NK-92 (cell line): ENCODE measurements around the gene QKI.
"Not testable (repeated sequence)": the region's sequence is repeated elsewhere in the genome, so short reads cannot be mapped to it uniquely, and the experiment has no call there.

Source experiments
- DNase-seq: peaks from one replicate; lab custom pipeline; 2025; ENCODE audit not compliant: unreplicated experiment; lab: John Stamatoyannopoulos, UW

The QKI gene

GRCh38 chr6:163414117-163414945 is at the start of gene QKI:
TSS of gene QKI (plus strand) at chr6:163414718. CDS start at chr6:163415194, 476 bp downstream.
- no peak for DNase-seq

DNA sequence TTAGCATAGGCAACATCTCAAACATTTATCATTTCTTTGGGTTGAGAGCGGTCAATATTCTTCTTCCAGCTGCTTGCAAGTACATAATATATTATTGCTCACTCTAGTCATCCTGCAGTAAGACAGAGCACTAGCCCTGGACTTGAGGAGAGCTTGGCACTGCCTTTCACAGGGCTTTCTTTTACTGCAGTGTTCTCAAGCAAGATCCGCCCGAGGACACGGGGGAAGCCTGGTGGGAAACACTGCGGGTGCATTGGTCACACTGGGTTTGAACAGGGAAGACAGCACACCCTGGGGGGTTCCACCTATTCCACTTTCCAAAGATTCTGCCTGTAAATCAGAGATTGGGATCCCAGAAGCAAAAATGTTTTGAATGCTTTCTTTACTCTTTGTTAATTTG is 48.2 kb upstream of the QKI start:
- no peak for DNase-seq

DNA sequence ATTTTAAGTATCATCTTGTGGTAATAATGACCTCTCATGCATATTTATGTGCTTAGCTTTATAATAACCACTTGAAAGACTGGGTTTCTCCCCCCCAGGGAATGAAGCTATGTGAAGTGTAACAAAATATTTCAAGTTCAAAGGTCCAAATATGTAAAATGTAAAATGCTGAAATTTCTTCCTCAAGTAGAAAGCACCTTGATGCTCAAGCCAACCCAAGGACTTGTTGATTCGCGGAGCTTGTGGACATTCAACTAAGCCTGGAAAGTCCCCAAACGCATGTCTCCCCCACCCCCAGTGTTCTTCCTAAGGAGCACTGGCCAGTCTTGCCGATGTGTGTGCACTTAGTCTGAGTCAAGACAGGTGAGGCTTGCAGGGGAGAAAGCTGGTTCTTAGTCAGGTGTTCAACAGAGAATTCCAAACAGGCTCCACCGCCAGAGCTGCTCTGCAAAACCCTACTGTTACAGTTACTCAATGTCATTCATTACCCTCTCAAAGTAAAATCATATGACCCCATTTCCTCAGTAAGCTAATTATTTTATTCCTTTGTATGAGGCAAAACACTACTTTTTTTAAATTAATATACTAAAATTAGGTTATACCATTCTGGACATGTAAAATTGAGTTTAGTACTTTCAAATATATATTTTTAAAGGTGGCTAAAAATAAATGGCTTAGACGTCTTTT is 46.9 kb upstream of the QKI start:
- no peak for DNase-seq

DNA sequence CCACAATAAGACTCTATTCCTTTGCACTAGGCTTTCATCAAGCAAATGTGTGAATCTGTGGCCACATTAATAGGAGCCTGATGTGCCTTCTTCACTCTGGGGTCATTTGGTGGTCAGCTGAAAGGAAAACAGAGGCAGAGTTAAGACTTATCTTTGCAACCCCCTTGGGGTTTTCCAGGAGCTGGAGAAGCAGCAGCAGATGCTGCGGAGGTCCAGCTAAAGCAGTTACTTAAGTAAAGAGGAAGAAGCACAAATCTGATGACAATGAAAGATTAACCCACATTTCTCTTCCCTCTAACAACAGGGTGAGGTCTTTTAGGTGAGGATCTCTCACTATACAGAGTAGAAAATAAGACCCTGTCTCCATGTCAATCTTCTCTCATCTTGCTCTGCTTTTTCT is 45.4 kb upstream of the QKI start:
- DNase-seq, result no peak

DNA sequence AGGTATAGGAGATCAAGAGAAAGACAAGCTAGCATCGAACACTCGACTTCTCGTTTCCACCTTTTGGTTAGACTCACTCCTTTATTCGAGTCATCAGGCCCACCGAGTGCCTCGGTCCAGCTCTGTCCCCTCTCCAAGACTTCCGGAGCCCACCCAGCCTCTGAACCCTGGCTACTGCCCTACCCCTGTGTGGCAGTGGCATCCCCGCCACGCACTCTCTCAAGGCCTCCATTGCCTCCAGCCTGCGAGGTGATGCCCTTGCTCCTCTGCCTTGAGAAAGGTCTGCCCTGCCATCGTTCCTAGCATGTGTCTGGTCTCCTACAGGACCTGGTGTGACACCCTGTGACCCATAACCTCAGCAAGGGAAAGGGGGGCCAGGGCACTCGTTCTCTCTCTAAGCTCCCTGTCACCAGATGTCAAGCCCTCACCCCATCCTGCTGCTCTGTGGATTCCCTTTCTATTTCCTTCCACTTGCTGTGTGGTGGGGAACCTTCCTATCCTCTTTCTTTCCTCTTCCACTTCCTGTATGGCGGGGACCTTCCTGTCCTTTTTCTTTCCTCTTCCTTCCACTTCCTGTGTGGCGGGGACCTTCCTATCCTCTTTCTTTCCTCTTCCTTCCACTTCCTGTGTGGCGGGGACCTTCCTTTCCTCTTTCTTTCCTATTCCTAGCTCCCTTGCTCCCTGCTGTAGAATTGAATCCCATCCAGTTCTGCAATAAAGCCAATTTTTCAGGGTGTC is 44.7 kb upstream of the QKI start:
- DNase-seq, result no peak

DNA sequence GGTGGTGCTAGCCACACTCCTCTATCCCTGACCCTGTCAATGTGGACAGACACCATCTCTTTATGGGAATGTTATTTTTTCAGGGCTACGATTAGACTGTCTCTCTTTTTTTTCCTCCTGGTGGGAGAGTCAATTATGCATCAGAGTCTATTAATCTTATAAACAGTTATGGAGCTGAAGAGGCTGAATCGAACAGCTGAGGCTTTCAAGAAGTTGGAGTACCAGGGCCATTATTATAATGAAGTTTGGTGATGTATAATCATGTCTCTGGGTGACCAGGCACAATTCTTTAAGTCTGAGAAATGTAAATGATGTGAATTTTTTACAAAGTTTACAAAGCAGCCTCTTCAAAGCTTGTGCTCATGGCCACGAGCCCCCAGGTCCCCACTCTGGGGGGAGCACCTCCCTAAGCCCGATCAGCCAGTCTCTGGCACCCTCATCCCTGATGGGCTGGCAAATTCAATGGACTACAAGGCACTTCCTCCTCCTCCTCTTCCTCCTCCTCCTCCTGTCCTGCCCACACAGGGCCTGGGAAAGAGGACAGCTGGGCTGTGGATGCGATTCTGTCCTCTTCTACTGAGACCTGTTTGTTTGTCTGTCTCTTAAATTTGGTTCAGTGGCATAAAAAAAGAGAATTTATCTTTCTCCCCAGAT is 43.9 kb upstream of the QKI start:
- DNase-seq, result no peak

- DNase-seq, result no peak
Observed at GRCh38 chr6:163371129-163371528, 43.4 kb upstream of the QKI start.

GRCh38 chr6:163373240-163373639 is 41.3 kb upstream of the QKI start:
- no peak for DNase-seq

DNA sequence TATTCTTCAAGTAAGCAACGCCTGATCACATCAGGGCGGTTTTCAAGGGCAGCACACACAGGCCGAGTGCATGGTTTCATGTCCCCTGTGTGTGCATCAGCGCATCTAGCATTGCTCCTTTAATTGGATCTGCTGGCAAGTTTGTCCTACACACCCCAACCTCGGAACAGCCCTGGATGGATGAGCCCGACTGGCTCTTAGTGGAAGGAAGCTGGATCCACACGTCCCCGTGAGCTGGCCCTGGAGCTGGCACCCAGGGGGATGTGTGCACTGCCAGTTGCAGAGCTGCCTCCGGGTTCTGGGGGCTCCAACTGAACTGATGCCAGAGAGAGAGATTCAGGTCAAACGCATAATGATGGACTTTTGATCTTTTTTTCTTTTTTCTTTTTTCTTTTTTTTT is 39.2 kb upstream of the QKI start:
- DNase-seq, result no peak

DNA sequence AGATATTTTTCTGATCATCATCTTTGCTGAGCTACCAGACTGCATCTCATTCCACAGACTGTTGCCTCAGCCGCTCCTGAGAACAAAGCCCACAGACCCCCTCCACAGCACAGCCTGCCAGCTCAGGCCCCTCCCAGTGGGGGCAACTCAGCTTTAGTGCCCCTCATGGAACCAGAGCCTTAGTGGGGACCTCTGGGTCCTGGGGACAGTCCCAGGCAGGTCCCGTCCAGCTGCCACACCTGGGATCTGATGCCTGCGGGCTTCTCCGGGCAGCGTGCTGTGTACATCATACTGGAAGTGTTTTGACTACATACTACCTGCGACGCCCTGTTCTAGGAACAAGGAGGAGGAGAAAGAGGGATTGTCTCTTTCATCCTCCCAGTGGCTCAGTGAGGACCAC is 38.3 kb upstream of the QKI start:
- no peak for DNase-seq

- DNase-seq, result no peak
Observed at GRCh38 chr6:163377561-163377960, 37.0 kb upstream of the QKI start.

GRCh38 chr6:163380216-163380615 is 34.3 kb upstream of the QKI start:
- no peak for DNase-seq

GRCh38 chr6:163381118-163381756 is 33.3 kb upstream of the QKI start:
- no peak for DNase-seq

DNA sequence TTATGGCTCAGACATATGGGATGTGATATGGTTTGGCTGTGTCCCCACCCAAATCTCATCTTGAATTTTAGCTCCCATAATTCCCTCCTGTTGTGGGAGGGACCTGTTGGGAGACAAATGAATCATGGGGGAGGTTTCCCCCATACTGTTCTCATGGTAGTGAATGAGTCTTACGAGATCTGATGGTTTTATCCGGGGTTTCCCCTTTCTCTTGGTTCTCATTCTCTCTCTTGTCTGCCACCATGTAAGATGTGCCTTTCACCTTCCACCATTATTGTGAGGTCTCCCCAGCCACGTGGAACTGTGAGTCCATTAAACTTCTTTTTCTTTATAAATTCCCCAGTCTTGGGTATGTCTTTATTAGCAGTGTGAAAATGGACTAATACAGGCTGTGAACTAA is 31.1 kb upstream of the QKI start:
- not testable (repeated sequence) for DNase-seq

DNA sequence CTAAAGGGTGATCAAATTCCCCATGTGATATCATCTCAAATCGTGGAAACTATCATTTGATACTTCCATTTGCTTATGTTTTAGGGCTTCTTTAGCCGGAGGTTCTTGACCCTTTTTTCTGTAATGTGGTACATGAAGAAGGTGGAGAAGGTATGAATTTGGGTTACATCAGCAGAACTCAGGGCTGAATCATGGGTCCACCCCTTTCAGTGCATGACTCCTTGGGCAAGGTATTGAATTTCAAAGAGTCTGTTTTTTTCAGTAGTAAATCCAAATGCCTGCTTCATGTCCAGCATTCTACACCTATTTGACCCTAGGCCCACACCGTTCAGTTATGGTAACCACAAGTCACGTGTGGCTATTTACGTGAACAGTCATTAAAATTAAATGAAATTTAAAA is 30.6 kb upstream of the QKI start:
- no peak for DNase-seq

GRCh38 chr6:163384510-163384909 is 30.0 kb upstream of the QKI start:
- DNase-seq, result no peak

- DNase-seq, result not testable (repeated sequence)
Observed at GRCh38 chr6:163385503-163385902, 29.0 kb upstream of the QKI start.

- DNase-seq, result no peak
Observed at GRCh38 chr6:163386329-163386908, 28.1 kb upstream of the QKI start.

- DNase-seq, result no peak
Observed at GRCh38 chr6:163387317-163387716, 27.2 kb upstream of the QKI start.

DNA sequence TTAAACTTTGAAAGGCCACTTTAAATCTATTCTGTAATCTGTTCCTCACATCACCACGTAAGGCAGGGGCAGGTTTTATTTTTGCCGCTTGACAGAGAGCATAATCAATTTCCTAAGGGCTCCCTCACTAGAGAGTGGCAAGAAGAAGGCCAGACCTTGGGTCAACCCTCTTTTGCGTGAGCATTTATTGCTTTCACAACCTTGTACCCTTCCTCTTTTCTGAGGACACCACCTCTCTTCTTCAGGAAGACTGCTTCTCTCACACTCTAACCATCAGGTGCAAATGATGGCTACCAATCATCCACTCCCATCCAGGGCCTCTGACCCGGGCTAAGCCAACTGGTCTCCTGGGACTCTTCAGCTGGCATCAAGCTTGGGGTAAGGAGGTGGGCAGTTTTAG is 25.2 kb upstream of the QKI start:
- no peak for DNase-seq

GRCh38 chr6:163390770-163391169 is 23.7 kb upstream of the QKI start:
- DNase-seq, result no peak
